Measurements from ENCODE around the gene DCLK3. TPM values are rescaled to one million over a fixed set of nuclear protein-coding genes. Genes with fewer than 3 reads are reported as not detected.

Gene DCLK3
- total RNA-seq, 1 donor from 2014 or later, result not detected

- no peak overlapping the region for H3K27ac Mint-ChIP-seq (ENCODE audit: unreplicated experiment)
- H2AFZ ChIP-seq (ENCODE audit: low read depth, low read length), result no peak overlapping the region
- no peaks in the 10 kb centered on the region for H3K9me3 Mint-ChIP-seq (ENCODE audit: unreplicated experiment)
- no peak overlapping the region for H3K9ac ChIP-seq (ENCODE audit: low read length)
- H3K4me1 Mint-ChIP-seq (ENCODE audit: low read depth, unreplicated experiment), result peaks cover 7% of the 10 kb centered on the region
- H4K20me1 ChIP-seq (ENCODE audit: insufficient read depth, low read length), result no peaks in the 10 kb centered on the region
- no peaks in the 10 kb centered on the region for H3K4me1 ChIP-seq (ENCODE audit: insufficient read depth, low read length)
- H3K4me3 Mint-ChIP-seq (ENCODE audit: unreplicated experiment), result no peak overlapping the region
- no peak overlapping the region for H3K27ac ChIP-seq (ENCODE audit: low read depth, low read length)
- H3K27me3 ChIP-seq (ENCODE audit: insufficient read depth, low read length), result no peaks in the 10 kb centered on the region
- FAIRE-seq (peak; percentile 17), DNase-seq (ENCODE audit: low read depth) (peak; percentile 30)
- no peaks in the 10 kb centered on the region for H3K36me3 ChIP-seq (ENCODE audit: insufficient read depth, low read length)
- H3K4me3 ChIP-seq (ENCODE audit: insufficient read depth, low read depth, low read length), result no peak overlapping the region
- no peak overlapping the region for H3K4me2 ChIP-seq (ENCODE audit: low read length)
- H3K27me3 Mint-ChIP-seq (ENCODE audit: low read depth, unreplicated experiment), result no peaks in the 10 kb centered on the region
- no peak for TF ChIP-seq CTCF (IDR thresholded peaks at IDR 0.05; ENCODE audit: insufficient read depth, low read depth, low read length)
- TF ChIP-seq EZH2 (IDR thresholded peaks at IDR 0.05; ENCODE audit: insufficient read depth, low read length), result no peak
- no peaks in the 10 kb centered on the region for H3K79me2 ChIP-seq (ENCODE audit: insufficient read depth, low read length)
- no peaks in the 10 kb centered on the region for H3K9me3 ChIP-seq (ENCODE audit: insufficient read depth, low read depth, low read length)
- no peaks in the 10 kb centered on the region for H3K36me3 Mint-ChIP-seq (ENCODE audit: low read depth, unreplicated experiment)
Observed at GRCh38 chr3:36714343-36715086, 49.8 kb downstream of the DCLK3 start.

- H3K4me3 ChIP-seq (ENCODE audit: insufficient read depth, low read depth, low read length), result no peak overlapping the region
- no peak for DNase-seq (ENCODE audit: low read depth)
- H3K4me3 Mint-ChIP-seq (ENCODE audit: unreplicated experiment), result no peak overlapping the region
- peaks cover 5% of the 10 kb centered on the region for H3K27me3 Mint-ChIP-seq (ENCODE audit: low read depth, unreplicated experiment)
- TF ChIP-seq EZH2 (IDR thresholded peaks at IDR 0.05; ENCODE audit: insufficient read depth, low read length) (no peak), CTCF (IDR thresholded peaks at IDR 0.05; ENCODE audit: insufficient read depth, low read depth, low read length) (no peak)
- H3K79me2 ChIP-seq (ENCODE audit: insufficient read depth, low read length), result no peaks in the 10 kb centered on the region
- peaks cover 7% of the 10 kb centered on the region for H3K4me1 Mint-ChIP-seq (ENCODE audit: low read depth, unreplicated experiment)
- no peaks in the 10 kb centered on the region for H3K4me1 ChIP-seq (ENCODE audit: insufficient read depth, low read length)
- no peak overlapping the region for H3K4me2 ChIP-seq (ENCODE audit: low read length)
- no peak overlapping the region for H3K27ac Mint-ChIP-seq (ENCODE audit: unreplicated experiment)
- H3K36me3 Mint-ChIP-seq (ENCODE audit: low read depth, unreplicated experiment), result no peaks in the 10 kb centered on the region
- H3K9ac ChIP-seq (ENCODE audit: low read length), result no peak overlapping the region
- H2AFZ ChIP-seq (ENCODE audit: low read depth, low read length), result no peak overlapping the region
- H3K9me3 Mint-ChIP-seq (ENCODE audit: unreplicated experiment), result no peaks in the 10 kb centered on the region
- FAIRE-seq, result no peak
- no peaks in the 10 kb centered on the region for H4K20me1 ChIP-seq (ENCODE audit: insufficient read depth, low read length)
- no peak overlapping the region for H3K27ac ChIP-seq (ENCODE audit: low read depth, low read length)
- no peaks in the 10 kb centered on the region for H3K27me3 ChIP-seq (ENCODE audit: insufficient read depth, low read length)
- H3K36me3 ChIP-seq (ENCODE audit: insufficient read depth, low read length), result no peaks in the 10 kb centered on the region
- H3K9me3 ChIP-seq (ENCODE audit: insufficient read depth, low read depth, low read length), result no peaks in the 10 kb centered on the region
Observed at GRCh38 chr3:36713904-36714303, 50.4 kb downstream of the DCLK3 start.

GRCh38 chr3:36710606-36711005, 53.7 kb downstream of the DCLK3 start:
- TF ChIP-seq EZH2 (IDR thresholded peaks at IDR 0.05; ENCODE audit: insufficient read depth, low read length), result no peak
- TF ChIP-seq CTCF (IDR thresholded peaks at IDR 0.05; ENCODE audit: insufficient read depth, low read depth, low read length), result no peak
- H2AFZ ChIP-seq (ENCODE audit: low read depth, low read length), result no peak overlapping the region
- peaks cover 7% of the 10 kb centered on the region for H3K4me1 Mint-ChIP-seq (ENCODE audit: low read depth, unreplicated experiment)
- no peak overlapping the region for H3K4me2 ChIP-seq (ENCODE audit: low read length)
- no peaks in the 10 kb centered on the region for H3K36me3 Mint-ChIP-seq (ENCODE audit: low read depth, unreplicated experiment)
- H4K20me1 ChIP-seq (ENCODE audit: insufficient read depth, low read length), result no peaks in the 10 kb centered on the region
- no peaks in the 10 kb centered on the region for H3K9me3 Mint-ChIP-seq (ENCODE audit: unreplicated experiment)
- no peaks in the 10 kb centered on the region for H3K9me3 ChIP-seq (ENCODE audit: insufficient read depth, low read depth, low read length)
- no peak overlapping the region for H3K27ac ChIP-seq (ENCODE audit: low read depth, low read length)
- no peaks in the 10 kb centered on the region for H3K27me3 ChIP-seq (ENCODE audit: insufficient read depth, low read length)
- no peak overlapping the region for H3K27ac Mint-ChIP-seq (ENCODE audit: unreplicated experiment)
- H3K27me3 Mint-ChIP-seq (ENCODE audit: low read depth, unreplicated experiment), result peaks cover 5% of the 10 kb centered on the region
- no peak overlapping the region for H3K4me3 Mint-ChIP-seq (ENCODE audit: unreplicated experiment)
- no peaks in the 10 kb centered on the region for H3K79me2 ChIP-seq (ENCODE audit: insufficient read depth, low read length)
- peaks cover 3% of the 10 kb centered on the region for H3K4me1 ChIP-seq (ENCODE audit: insufficient read depth, low read length)
- FAIRE-seq, result no peak
- H3K9ac ChIP-seq (ENCODE audit: low read length), result no peak overlapping the region
- DNase-seq (ENCODE audit: low read depth), result no peak
- no peak overlapping the region for H3K4me3 ChIP-seq (ENCODE audit: insufficient read depth, low read depth, low read length)
- H3K36me3 ChIP-seq (ENCODE audit: insufficient read depth, low read length), result no peaks in the 10 kb centered on the region
